HL-60 (cell line): Measurements from ENCODE around the gene PARP12.

ENCODE experiments used
- CTCF ChIP-seq: IDR thresholded peaks from one replicate; pipeline ENCODE4 v1.5.1; 2011; ENCODE audit warnings: low read length, control low read depth, inconsistent platforms; ENCODE audit not compliant: insufficient read depth
- GABPA ChIP-seq: IDR thresholded peaks from 2 replicates; pipeline ENCODE4 v1.6.1; 2012; ENCODE audit warnings: low read depth

- TF ChIP-seq CTCF: no peak
- TF ChIP-seq GABPA: no peak
Observed at GRCh38 chr7:140042386-140042670, 20.4 kb downstream of the PARP12 start.
